NB4 (cell line): Measurements from ENCODE around the gene CYRIA.

Experiments used
- CTCF ChIP-seq: IDR thresholded peaks from one replicate; pipeline ENCODE4 v1.5.1; 2012; ENCODE audit warnings: low read depth, low read length
- MYC ChIP-seq: IDR thresholded peaks from 2 replicates; pipeline ENCODE4 v1.6.1; 2011; ENCODE audit warnings: low read depth, low read length
- POLR2A ChIP-seq: IDR thresholded peaks from 2 replicates; pipeline ENCODE4 v1.6.1; 2011; ENCODE audit warnings: mild to moderate bottlenecking; ENCODE audit not compliant: insufficient read length; ENCODE audit errors: extremely low read depth

- no peak for TF ChIP-seq CTCF
- no peak for TF ChIP-seq POLR2A
- no peak for TF ChIP-seq MYC
These were observed 17.9 kb upstream of the CYRIA start for GRCh38 chr2:16683576-16683975.
